IMR-90 (cell line): ENCODE measurements around the gene LETM1. TPM values are rescaled to one million over a fixed set of nuclear protein-coding genes. Genes with fewer than 3 reads are reported as not detected.

ENCODE experiments used
- ATAC-seq: fragments of 200-7000 bp; cut with Tn5 transposase; 2 replicates; pipeline ENCODE4 v1.9.1; 2020; ENCODE audit warnings: low read depth, mild to moderate bottlenecking, moderate library complexity
- BruUV-seq: library from RNA; stranded (reverse); fragments of 400-500 nt; replicated peaks from 2 replicates; lab custom pipeline; 2021; lab: Mats Ljungman, UMichigan
- CTCF ChIA-PET: fragments of 300-600 bp; formaldehyde crosslinking; extraction: SDS; loops from one replicate; lab custom pipeline; 2021; ENCODE audit warnings: antibody characterized with exemption; lab: Yijun Ruan, JAX
- POLR2A ChIA-PET: fragments of 300-600 bp; sonication (Branson Sonifier 250); formaldehyde crosslinking; loops from one replicate; lab custom pipeline; 2022; ENCODE audit warnings: antibody characterized with exemption; ENCODE audit not compliant: unreplicated experiment; lab: Charles Lee
- DNase-seq: peaks from one replicate; pipeline ENCODE4 v3.0.0; 2013
- H2AFZ ChIP-seq: replicated peaks from 2 replicates; pipeline ENCODE3; 2013; ENCODE audit warnings: low read length, mild to moderate bottlenecking; ENCODE audit not compliant: poor library complexity
- H2AK5ac ChIP-seq: 2 replicates; pipeline ENCODE4 v1.6.1; 2013; ENCODE audit warnings: low read depth, low read length, inconsistent platforms
- H2AK9ac ChIP-seq: replicated peaks from 2 replicates; pipeline ENCODE3; 2013; ENCODE audit warnings: mild to moderate bottlenecking, low read depth, low read length, moderate library complexity; ENCODE audit not compliant: poor library complexity
- H2BK120ac ChIP-seq: 2 replicates; pipeline ENCODE4 v1.6.1; 2013; ENCODE audit warnings: low read depth, low read length, inconsistent platforms
- H2BK15ac ChIP-seq: 3 replicates; pipeline ENCODE4 v1.6.1; 2013; ENCODE audit warnings: low read depth, low read length, inconsistent platforms
- H2BK20ac ChIP-seq: 2 replicates; pipeline ENCODE4 v1.6.1; 2013; ENCODE audit warnings: low read depth, mild to moderate bottlenecking, inconsistent platforms, low read length, moderate library complexity
- H2BK5ac ChIP-seq: 2 replicates; pipeline ENCODE4 v1.6.1; 2013; ENCODE audit warnings: mild to moderate bottlenecking, low read depth, low read length, inconsistent platforms; ENCODE audit not compliant: poor library complexity, severe bottlenecking
- H3K14ac ChIP-seq: replicated peaks from 2 replicates; pipeline ENCODE4 v1.6.1; 2013; ENCODE audit warnings: low read depth, low read length, inconsistent platforms
- H3K18ac ChIP-seq: 2 replicates; pipeline ENCODE4 v1.6.1; 2013; ENCODE audit warnings: low read depth, low read length, control low read depth
- H3K23ac ChIP-seq: 2 replicates; pipeline ENCODE4 v1.6.1; 2013; ENCODE audit warnings: low read depth, low read length, inconsistent platforms
- H3K27ac ChIP-seq: 2 replicates; pipeline ENCODE4 v1.5.1; 2013; ENCODE audit warnings: mild to moderate bottlenecking, control low read depth, low read length; ENCODE audit not compliant: insufficient read depth
- H3K27me3 ChIP-seq: 2 replicates; pipeline ENCODE4 v1.6.1; 2013; ENCODE audit warnings: low read length; ENCODE audit not compliant: control insufficient read depth, insufficient read depth
- H3K36me3 ChIP-seq: 2 replicates; pipeline ENCODE4 v1.6.1; 2013; ENCODE audit warnings: low read length, mixed read lengths; ENCODE audit not compliant: control insufficient read depth, insufficient read depth
- H3K4ac ChIP-seq: 2 replicates; pipeline ENCODE4 v1.6.1; 2013; ENCODE audit warnings: low read depth, low read length, inconsistent platforms
- H3K4me1 ChIP-seq: 2 replicates; pipeline ENCODE4 v1.6.1; 2013; ENCODE audit warnings: low read length, mixed read lengths; ENCODE audit not compliant: control insufficient read depth, insufficient read depth
- H3K4me2 ChIP-seq: 2 replicates; pipeline ENCODE4 v1.6.1; 2013; ENCODE audit warnings: low read depth, mild to moderate bottlenecking, control low read depth, low read length, moderate library complexity
- H3K4me3 ChIP-seq: 2 replicates; pipeline ENCODE4 v1.5.1; 2013; ENCODE audit warnings: low read depth, mild to moderate bottlenecking, control low read depth, low read length, moderate library complexity; ENCODE audit not compliant: insufficient read depth
- H3K56ac ChIP-seq: 2 replicates; pipeline ENCODE4 v1.6.1; 2013; ENCODE audit warnings: low read length, inconsistent platforms; ENCODE audit not compliant: insufficient read depth; ENCODE audit errors: extremely low read depth
- H3K79me1 ChIP-seq, 2 experiments: 2 replicates each; pipeline ENCODE4 v1.6.1; 2013; ENCODE audit warnings: low read length in 2 of 2, inconsistent platforms in 1 of 2, low read depth in 1 of 2
- H3K9ac ChIP-seq: 2 replicates; pipeline ENCODE4 v1.6.1; 2013; ENCODE audit warnings: low read depth, low read length, control low read depth
- H3K9me1 ChIP-seq: 2 replicates; pipeline ENCODE4 v1.6.1; 2013; ENCODE audit warnings: low read length, inconsistent platforms; ENCODE audit not compliant: insufficient read depth
- H3K9me3 ChIP-seq: 2 replicates; pipeline ENCODE4 v1.6.1; 2013; ENCODE audit warnings: low read length; ENCODE audit not compliant: control insufficient read depth, insufficient read depth
- H4K20me1 ChIP-seq: 2 replicates; pipeline ENCODE4 v1.6.1; 2013; ENCODE audit warnings: low read length, inconsistent platforms; ENCODE audit not compliant: insufficient read depth
- H4K5ac ChIP-seq: 2 replicates; pipeline ENCODE4 v1.6.1; 2013; ENCODE audit warnings: mild to moderate bottlenecking, low read depth, low read length, control low read depth
- H4K8ac ChIP-seq, 2 experiments: 2 replicates each; pipeline ENCODE4 v1.6.1; 2013; ENCODE audit warnings: low read depth in 2 of 2, low read length in 2 of 2, control low read depth in 1 of 2, inconsistent platforms in 1 of 2
- H4K91ac ChIP-seq: 2 replicates; pipeline ENCODE4 v1.6.1; 2013; ENCODE audit warnings: low read depth, low read length, inconsistent platforms; ENCODE audit not compliant: insufficient read depth
- BHLHE40 ChIP-seq: fragments of 150-350 bp; IDR thresholded peaks from 2 replicates; pipeline ENCODE4 v1.6.1; 2016; ENCODE audit warnings: mild to moderate bottlenecking, low read depth, low read length
- CEBPB ChIP-seq: IDR thresholded peaks from 2 replicates; pipeline ENCODE4 v1.6.1; 2012; ENCODE audit warnings: low read depth, low read length, improper control_type of control experiment
- CHD1 ChIP-seq: IDR thresholded peaks from 2 replicates; pipeline ENCODE4 v1.6.1; 2012; ENCODE audit warnings: low read depth, low read length, improper control_type of control experiment
- MAZ ChIP-seq: IDR thresholded peaks from 2 replicates; pipeline ENCODE4 v1.6.1; 2012; ENCODE audit warnings: low read depth, mild to moderate bottlenecking, low read length, improper control_type of control experiment, moderate library complexity, borderline replicate concordance
- MXI1 ChIP-seq: IDR thresholded peaks from 2 replicates; pipeline ENCODE4 v1.6.1; 2012; ENCODE audit warnings: low read depth, mild to moderate bottlenecking, low read length, moderate library complexity, borderline replicate concordance
- POLR2A ChIP-seq: IDR thresholded peaks from 2 replicates; pipeline ENCODE4 v1.6.1; 2012; ENCODE audit warnings: mild to moderate bottlenecking, low read depth, low read length
- RAD21 ChIP-seq: IDR thresholded peaks from 2 replicates; pipeline ENCODE4 v1.6.1; 2012; ENCODE audit warnings: low read length, improper control_type of control experiment
- RCOR1 ChIP-seq: IDR thresholded peaks from 2 replicates; pipeline ENCODE4 v1.6.1; 2012; ENCODE audit warnings: mild to moderate bottlenecking, low read length, improper control_type of control experiment; ENCODE audit not compliant: insufficient replicate concordance
- RFX5 ChIP-seq: IDR thresholded peaks from 2 replicates; pipeline ENCODE4 v1.8.0; 2012; ENCODE audit warnings: low read depth, mild to moderate bottlenecking, low read length, moderate library complexity
- WGBS, 2 experiments: methylation state at CpG; one replicate each; pipeline versions ENCODE4 v1.1.5 to v1.1.7; 2013; ENCODE audit warnings: missing lambda C conversion rate in 2 of 2; ENCODE audit not compliant: insufficient read length in 1 of 2; ENCODE audit errors: extremely low coverage in 2 of 2; 5-methylcytosine and 5-hydroxymethylcytosine counted together
- dilution Hi-C: fragments of 300-500 bp; cut with HindIII; formaldehyde crosslinking; loops from one replicate; pipeline ENCODE4 v1.14.3; 2018; ENCODE audit warnings: low sequenced_read_pairs; ENCODE audit not compliant: unreplicated experiment
- in situ Hi-C: fragments of 300-500 bp; cut with MboI; formaldehyde crosslinking; loops from 3 replicates; pipeline ENCODE4 v1.14.3; 2019; ENCODE audit warnings: low sequenced_read_pairs, inconsistent platforms, mixed read lengths
- intact Hi-C: fragments of 100-400 bp; cut with micrococcal nuclease; formaldehyde crosslinking; loops from 2 replicates; pipeline ENCODE4 v1.10.0; 2022
- polyA plus RNA-seq, 3 experiments: library from polyadenylated mRNA; depleted of rRNA; stranded (reverse); fragments of >200 nt; gene quantifications; 2 replicates each; pipeline ENCODE4 v1.2.3, GENCODE V29; 2012; ENCODE audit warnings: low replicate concordance in 1 of 3
- total RNA-seq: library from RNA; depleted of rRNA; stranded (reverse); fragments of >200 nt; gene quantifications from 2 replicates; pipeline ENCODE4 v1.2.3, GENCODE V29; 2012
- TF ChIP-seq, protein P1 (sequence below): fragments of 150-350 bp; IDR thresholded peaks from 2 replicates; pipeline ENCODE4 v1.6.1; 2016; ENCODE audit warnings: low read depth, mild to moderate bottlenecking, low read length, moderate library complexity, borderline replicate concordance
- TF ChIP-seq, protein P2 (sequence below): fragments of 150-350 bp; IDR thresholded peaks from 2 replicates; pipeline ENCODE4 v1.6.1; 2017; ENCODE audit warnings: mild to moderate bottlenecking, antibody characterized with exemption, low read length, low read depth

The LETM1 gene
- total and polyA plus RNA-seq, 2 of the 4 experiments (the other 2 are of a cell fraction) = 25.0 to 49.3 TPM

GRCh38 chr4:1804638-1805492 is 51.1 kb downstream of the LETM1 start:
- H3K4me1 ChIP-seq = no peaks in the 10 kb centered on the region; the same call in 1 of the 2 replicates
- ChIA-PET CTCF (interaction anchor here (0.6 kb wide), 1 partner anchor 60 kb away, joined by 3 read pairs; no protein-coding TSS in a partner anchor), POLR2A (no interaction called here)
- H2BK120ac ChIP-seq = no peak overlapping the region
- no peak overlapping the region for H3K4ac ChIP-seq
- no peak overlapping the region for H3K4me3 ChIP-seq
- no peak overlapping the region for H2BK20ac ChIP-seq
- H3K36me3 ChIP-seq = no peaks in the 10 kb centered on the region
- H4K8ac ChIP-seq = no peak overlapping the region
- no TSS peak for BruUV-seq
- H3K18ac ChIP-seq = no peak overlapping the region
- ATAC-seq = no peak
- no peaks in the 10 kb centered on the region for H3K79me1 ChIP-seq
- H3K9ac ChIP-seq = no peak overlapping the region
- no peak overlapping the region for H3K27ac ChIP-seq
- intact Hi-C loops (no loop called here), in situ Hi-C loops (no loop called here), dilution Hi-C loops (no loop called here)
- no peak for TF ChIP-seq CHD1
- no peak for TF ChIP-seq RAD21
- no peak for TF ChIP-seq RFX5
- no peak for TF ChIP-seq RCOR1
- TF ChIP-seq MXI1 = no peak
- no peak for TF ChIP-seq BHLHE40
- TF ChIP-seq, protein P1, sequence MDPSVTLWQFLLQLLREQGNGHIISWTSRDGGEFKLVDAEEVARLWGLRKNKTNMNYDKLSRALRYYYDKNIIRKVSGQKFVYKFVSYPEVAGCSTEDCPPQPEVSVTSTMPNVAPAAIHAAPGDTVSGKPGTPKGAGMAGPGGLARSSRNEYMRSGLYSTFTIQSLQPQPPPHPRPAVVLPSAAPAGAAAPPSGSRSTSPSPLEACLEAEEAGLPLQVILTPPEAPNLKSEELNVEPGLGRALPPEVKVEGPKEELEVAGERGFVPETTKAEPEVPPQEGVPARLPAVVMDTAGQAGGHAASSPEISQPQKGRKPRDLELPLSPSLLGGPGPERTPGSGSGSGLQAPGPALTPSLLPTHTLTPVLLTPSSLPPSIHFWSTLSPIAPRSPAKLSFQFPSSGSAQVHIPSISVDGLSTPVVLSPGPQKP = no peak
- no peak for TF ChIP-seq MAZ
- no peak for TF ChIP-seq CEBPB
- TF ChIP-seq, protein P2, sequence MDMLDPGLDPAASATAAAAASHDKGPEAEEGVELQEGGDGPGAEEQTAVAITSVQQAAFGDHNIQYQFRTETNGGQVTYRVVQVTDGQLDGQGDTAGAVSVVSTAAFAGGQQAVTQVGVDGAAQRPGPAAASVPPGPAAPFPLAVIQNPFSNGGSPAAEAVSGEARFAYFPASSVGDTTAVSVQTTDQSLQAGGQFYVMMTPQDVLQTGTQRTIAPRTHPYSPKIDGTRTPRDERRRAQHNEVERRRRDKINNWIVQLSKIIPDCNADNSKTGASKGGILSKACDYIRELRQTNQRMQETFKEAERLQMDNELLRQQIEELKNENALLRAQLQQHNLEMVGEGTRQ = no peak
- no peak for TF ChIP-seq POLR2A
- H2AK9ac ChIP-seq = no peak overlapping the region
- no peak for DNase-seq
- no peak overlapping the region for H3K4me2 ChIP-seq
- H3K9me1 ChIP-seq = no peaks in the 10 kb centered on the region
- no peak overlapping the region for H3K56ac ChIP-seq
- H2AK5ac ChIP-seq = no peak overlapping the region
- no peak overlapping the region for H2BK5ac ChIP-seq
- H4K91ac ChIP-seq = no peak overlapping the region
- no peak overlapping the region for H2AFZ ChIP-seq
- no peak overlapping the region for H2BK15ac ChIP-seq
- H3K23ac ChIP-seq = no peak overlapping the region
- H4K20me1 ChIP-seq = peaks cover 2% of the 10 kb centered on the region
- no peaks in the 10 kb centered on the region for H3K9me3 ChIP-seq
- 87% methylated on average over 18 of the region's 37 CpGs; no CpG with 5 or more reads in 1 of the 2 experiments for WGBS, 2 experiments
- no peak overlapping the region for H4K5ac ChIP-seq
- no peak overlapping the region for H3K14ac ChIP-seq
- no peaks in the 10 kb centered on the region for H3K27me3 ChIP-seq
